SK-N-MC (cell line): ENCODE measurements around the gene ELOVL3.

ENCODE experiments used
- EZH2 ChIP-seq: fragments of 200-600 bp; sonication (generic); IDR thresholded peaks from one replicate; pipeline ENCODE4 v1.6.1; 2017; ENCODE audit warnings: antibody characterized with exemption
- FOXP2 ChIP-seq: optimal IDR thresholded peaks from 2 replicates; pipeline ENCODE3; 2011; ENCODE audit warnings: mild to moderate bottlenecking, moderate library complexity; ENCODE audit not compliant: insufficient read depth; ENCODE audit errors: extremely low read length, control extremely low read depth
- POLR2AphosphoS5 ChIP-seq: IDR thresholded peaks from 2 replicates; pipeline ENCODE4 v1.6.1; 2012; ENCODE audit warnings: mild to moderate bottlenecking, low read depth, low read length, borderline replicate concordance

GRCh38 chr10:102191956-102192355 is 34.1 kb upstream of the ELOVL3 start:
- TF ChIP-seq EZH2 = no peak
- no peak for TF ChIP-seq POLR2AphosphoS5
- no peak for TF ChIP-seq FOXP2
